Ovary (tissue), 9 donors: Measurements from ENCODE around the gene JPT1. TPM values are rescaled to one million over a fixed set of nuclear protein-coding genes. Genes with fewer than 3 reads are reported as not detected.
"Not testable (repeated sequence)": the region's sequence is repeated elsewhere in the genome, so short reads cannot be mapped to it uniquely, and the experiment has no call there.

Experiments
- DNase-seq, 5 donors: peaks; one replicate each; pipeline ENCODE4 v3.0.0-alpha.2; 2019 to 2020
- H3K27ac ChIP-seq, 2 donors: fragments of 200-600 bp; one replicate each; pipeline versions ENCODE4 v1.5.1 to v1.8.0; 2019 to 2022
- H3K27me3 ChIP-seq: fragments of 200-600 bp; one replicate; pipeline ENCODE4 v1.8.0; 2022
- H3K36me3 ChIP-seq: fragments of 200-600 bp; sonication (generic); one replicate; pipeline ENCODE4 v1.5.1; 2019
- H3K4me1 ChIP-seq: one replicate; pipeline ENCODE4 v1.8.1; 2013; ENCODE audit warnings: mild to moderate bottlenecking, moderate library complexity; ENCODE audit not compliant: insufficient read depth
- H3K4me3 ChIP-seq: fragments of 200-600 bp; sonication (generic); one replicate; pipeline ENCODE4 v1.5.1; 2017
- H3K9me3 ChIP-seq, 2 donors: fragments of 200-600 bp in 1 of 2; sonication (generic) in 1 of 2; one replicate each; pipeline versions ENCODE4 v1.5.1 to v1.8.1; 2013 to 2019; ENCODE audit warnings: mild to moderate bottlenecking in 1 of 2, moderate library complexity in 1 of 2
- EP300 ChIP-seq: sonication (generic); formaldehyde crosslinking; IDR thresholded peaks from one replicate; pipeline ENCODE4 v1.6.1; 2017; ENCODE audit warnings: antibody characterized with exemption
- POLR2A ChIP-seq: fragments of 450-650 bp; IDR thresholded peaks from one replicate; pipeline ENCODE4 v1.6.1; 2017; ENCODE audit warnings: antibody characterized with exemption, mild to moderate bottlenecking, moderate library complexity
- WGBS, 3 donors: extraction: QIAGEN DNeasy Blood & Tissue Kit in 1 of 3; methylation state at CpG; one replicate each; pipeline versions ENCODE4 v1.1.5 to v1.1.7; 2013 to 2017; 5-methylcytosine and 5-hydroxymethylcytosine counted together
- intact Hi-C, 4 donors: fragments of 100-400 bp; cut with DNase I; formaldehyde crosslinking; loops; one replicate each; pipeline versions ENCODE4 v1.11.0 to v1.15.1; 2022 to 2023
- polyA plus RNA-seq, 2 donors: library from polyadenylated mRNA; stranded (reverse); fragments of 200-250 nt in 1 of 2; fragments of 350-450 nt in 1 of 2; fragmentation: Illumina TruSeq in 1 of 2; extraction: RNeasy Lipid Tissue Mini Kit (QIAGEN cat#74804) in 1 of 2; gene quantifications; one replicate each; pipeline ENCODE4 v1.2.3, GENCODE V29; 2013 to 2014
- total RNA-seq, 7 donors: library from RNA; depleted of rRNA in 2 of 7; stranded (reverse); fragments of >200 nt in 2 of 7; fragmentation: NEBNext Ultra II Directional in 3 of 7; extraction: Animal tissue kit (Norgen Biotek cat#: 25700) in 3 of 7; gene quantifications; one replicate each; pipeline versions ENCODE4 v1.1.0 to v1.2.4, GENCODE V29; 2016 to 2023
- TF ChIP-seq, protein P1 (sequence below), 3 donors: fragments of 450-650 bp in 2 of 3; fragments of 200-600 bp in 1 of 3; IDR thresholded peaks; one replicate each; pipeline versions ENCODE4 v1.5.1 to v1.8.0; 2016 to 2022; ENCODE audit warnings: antibody characterized with exemption in 3 of 3, mild to moderate bottlenecking in 1 of 3
- donor health status: DM: no; HTN: no; CAD: no; lungs with moderate emphysema.
- donor health status: DM: no; HTN: no; CAD: no.
- donor health status: Bipolar disorder and iron deficiency.
- donor health status: DM: yes; HTN: yes; CAD: no.
- donor health status: DM: no; HTN: no; CAD: no.
- donor health status: DM: yes; HTN: yes; CAD: no.

JPT1 gene
- total and polyA plus RNA-seq, 9 donors, result 12.9 to 54.5 (median 20.2) TPM

DNA sequence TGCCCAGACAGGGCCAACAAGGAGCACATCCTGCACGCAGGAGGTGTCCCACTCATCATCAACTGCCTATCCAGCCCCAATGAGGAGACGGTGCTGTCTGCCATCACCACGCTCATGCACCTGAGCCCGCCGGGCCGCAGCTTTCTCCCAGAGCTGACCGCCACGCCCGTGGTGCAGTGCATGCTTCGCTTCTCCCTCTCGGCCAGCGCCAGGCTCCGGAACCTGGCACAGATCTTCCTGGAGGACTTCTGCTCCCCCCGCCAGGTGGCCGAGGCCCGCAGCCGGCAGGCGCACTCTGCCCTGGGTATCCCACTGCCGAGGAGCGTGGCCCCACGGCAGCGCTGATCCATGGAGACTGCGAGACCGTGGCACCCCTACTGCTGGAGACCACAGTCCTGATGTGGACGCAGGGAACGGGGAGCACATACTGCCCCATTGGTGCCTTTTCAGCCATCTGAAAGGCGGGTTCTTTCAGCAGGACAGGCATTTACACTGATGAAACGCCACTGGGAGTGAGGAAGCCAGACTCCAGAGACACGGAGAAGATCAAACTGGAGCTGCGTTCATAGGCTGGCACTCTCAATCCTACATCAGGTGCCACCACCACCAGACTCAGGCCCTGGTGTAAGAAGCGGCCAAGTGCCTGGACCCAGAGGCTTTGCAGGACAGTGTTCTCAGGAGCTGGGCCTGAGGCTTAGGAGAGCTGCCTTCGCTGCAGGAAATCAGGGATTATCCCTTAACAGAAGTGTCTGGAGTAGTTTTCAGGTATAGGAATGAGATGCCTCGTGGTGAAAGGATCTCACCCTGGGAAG lies 25.4 kb downstream of the JPT1 start:
- Histone ChIP-seq H3K9me3 (no peaks in the 10 kb centered on the region), H3K4me3 (no peak overlapping the region), H3K27me3 (no peaks in the 10 kb centered on the region), H3K27ac (no peak overlapping the region), H3K36me3 (no peaks in the 10 kb centered on the region), H3K4me1 (no peaks in the 10 kb centered on the region)
- WGBS, 3 donors, result 80 to 85% (median 82%) methylated on average over 33 of the region's 33 CpGs
- TF ChIP-seq POLR2A, result no peak
- no peak for TF ChIP-seq EP300
- TF ChIP-seq, protein P1, sequence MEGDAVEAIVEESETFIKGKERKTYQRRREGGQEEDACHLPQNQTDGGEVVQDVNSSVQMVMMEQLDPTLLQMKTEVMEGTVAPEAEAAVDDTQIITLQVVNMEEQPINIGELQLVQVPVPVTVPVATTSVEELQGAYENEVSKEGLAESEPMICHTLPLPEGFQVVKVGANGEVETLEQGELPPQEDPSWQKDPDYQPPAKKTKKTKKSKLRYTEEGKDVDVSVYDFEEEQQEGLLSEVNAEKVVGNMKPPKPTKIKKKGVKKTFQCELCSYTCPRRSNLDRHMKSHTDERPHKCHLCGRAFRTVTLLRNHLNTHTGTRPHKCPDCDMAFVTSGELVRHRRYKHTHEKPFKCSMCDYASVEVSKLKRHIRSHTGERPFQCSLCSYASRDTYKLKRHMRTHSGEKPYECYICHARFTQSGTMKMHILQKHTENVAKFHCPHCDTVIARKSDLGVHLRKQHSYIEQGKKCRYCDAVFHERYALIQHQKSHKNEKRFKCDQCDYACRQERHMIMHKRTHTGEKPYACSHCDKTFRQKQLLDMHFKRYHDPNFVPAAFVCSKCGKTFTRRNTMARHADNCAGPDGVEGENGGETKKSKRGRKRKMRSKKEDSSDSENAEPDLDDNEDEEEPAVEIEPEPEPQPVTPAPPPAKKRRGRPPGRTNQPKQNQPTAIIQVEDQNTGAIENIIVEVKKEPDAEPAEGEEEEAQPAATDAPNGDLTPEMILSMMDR (IDR thresholded peaks at IDR 0.05), result no peak
- intact Hi-C loops, result loop anchor here in 1 of 4 donors (10.0 kb wide), 1 partner anchor 164 kb away; no protein-coding TSS in a partner anchor
- DNase-seq, result peak in 1 of 5 donors; percentile 25

GRCh38 chr17:75127936-75128335 lies 26.4 kb downstream of the JPT1 start:
- H3K27ac ChIP-seq, H3K4me1 ChIP-seq, H3K9me3 ChIP-seq, H3K4me3 ChIP-seq, H3K27me3 ChIP-seq, DNase-seq, H3K36me3 ChIP-seq: not testable (repeated sequence)
- intact Hi-C loops, result loop anchor here in 1 of 4 donors (10.0 kb wide), 1 partner anchor 163 kb away; no protein-coding TSS in a partner anchor
- 88 to 89% (median 89%) methylated on average over 5 of the region's 5 CpGs for WGBS, 3 donors

DNA sequence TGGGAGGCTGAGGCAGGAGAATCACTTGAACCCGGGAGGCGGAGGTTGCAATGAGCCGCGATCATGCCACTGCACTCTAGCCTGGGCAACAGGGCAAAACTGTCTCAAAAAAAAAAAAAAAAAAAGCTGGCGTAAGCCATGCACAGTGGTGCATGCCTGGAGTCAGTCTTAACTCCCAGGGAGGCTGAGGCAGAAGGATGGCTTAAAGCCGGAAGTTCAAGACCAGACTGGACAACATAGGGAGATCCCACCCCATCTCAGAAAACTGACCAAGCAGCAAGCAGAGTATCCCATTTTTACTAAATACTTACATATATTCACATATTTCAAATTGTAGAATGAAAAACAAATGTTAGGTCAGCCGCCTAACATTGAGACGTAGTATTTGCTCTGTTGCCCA lies 27.4 kb downstream of the JPT1 start:
- intact Hi-C loops, result loop anchor here in 1 of 4 donors (10.0 kb wide), 1 partner anchor 162 kb away; no protein-coding TSS in a partner anchor
- Histone ChIP-seq H3K27me3 (no peaks in the 10 kb centered on the region), H3K36me3 (no peaks in the 10 kb centered on the region), H3K4me1 (no peaks in the 10 kb centered on the region), H3K9me3 (no peaks in the 10 kb centered on the region), H3K27ac (no peak overlapping the region), H3K4me3 (no peak overlapping the region)
- DNase-seq, result no peak
- WGBS, 3 donors, result 87 to 94% (median 88%) methylated on average over 8 of the region's 8 CpGs
- TF ChIP-seq EP300 (no peak), POLR2A (no peak)
- TF ChIP-seq, protein P1 (IDR thresholded peaks at IDR 0.05), result no peak

- intact Hi-C loops, result loop anchor here in 1 of 4 donors (10.0 kb wide), 1 partner anchor 161 kb away; no protein-coding TSS in a partner anchor
- Histone ChIP-seq H3K27me3 (no peaks in the 10 kb centered on the region), H3K9me3 (no peaks in the 10 kb centered on the region), H3K36me3 (no peaks in the 10 kb centered on the region), H3K4me3 (no peak overlapping the region), H3K4me1 (no peaks in the 10 kb centered on the region), H3K27ac (no peak overlapping the region)
- DNase-seq, result no peak
- 48 to 57% (median 51%) methylated on average over 3 of the region's 3 CpGs for WGBS, 3 donors
- TF ChIP-seq POLR2A (no peak), EP300 (no peak)
- TF ChIP-seq, protein P1 (IDR thresholded peaks at IDR 0.05), result no peak
Measured at GRCh38 chr17:75125984-75126383, 28.3 kb downstream of the JPT1 start.

DNA sequence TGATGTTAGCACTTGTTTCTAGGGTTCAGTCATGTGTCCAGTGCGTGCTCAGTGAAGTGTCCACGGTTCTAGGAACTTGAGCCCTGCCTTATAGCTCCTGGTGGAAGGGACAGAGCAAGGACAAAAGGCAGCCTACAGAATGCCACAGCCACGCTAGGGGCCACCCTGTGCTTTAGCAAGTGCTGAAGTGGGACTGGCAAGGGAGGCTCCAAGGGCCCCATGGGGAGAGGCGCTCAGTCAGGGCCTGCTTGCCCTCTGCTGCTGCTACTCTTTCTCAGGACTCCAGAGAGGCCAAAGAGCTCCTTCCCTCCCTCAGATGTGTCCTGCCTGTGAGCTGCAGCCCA lies 29.5 kb downstream of the JPT1 start:
- no peak overlapping the region for H3K4me3 ChIP-seq
- TF ChIP-seq POLR2A (no peak), EP300 (no peak)
- TF ChIP-seq, protein P1 (IDR thresholded peaks at IDR 0.05), result no peak
- H3K4me1 ChIP-seq, result no peaks in the 10 kb centered on the region
- intact Hi-C loops, result loop anchor here in 1 of 4 donors (10.0 kb wide), 1 partner anchor 160 kb away; no protein-coding TSS in a partner anchor
- no peak overlapping the region for H3K27ac ChIP-seq
- H3K9me3 ChIP-seq, result no peaks in the 10 kb centered on the region
- no peaks in the 10 kb centered on the region for H3K27me3 ChIP-seq
- DNase-seq, result no peak
- H3K36me3 ChIP-seq, result no peaks in the 10 kb centered on the region
- 92 to 96% (median 96%) methylated on average over 4 of the region's 4 CpGs for WGBS, 3 donors
